HK-2 (cell line): ENCODE measurements around the gene NTF4.
A peak's percentile ranks its signal among the peaks of the same experiment; 100 is the strongest.
"Not testable (repeated sequence)": the region's sequence is repeated elsewhere in the genome, so short reads cannot be mapped to it uniquely, and the experiment has no call there.

ENCODE experiments used
- DNase-seq: peaks from one replicate; pipeline ENCODE4 v3.0.0-alpha.2; 2018; ENCODE audit not compliant: unreplicated experiment

NTF4 gene

GRCh38 chr19:49020931-49021895 is 43.4 kb downstream of the NTF4 start:
- peak; percentile 81 for DNase-seq

GRCh38 chr19:49020342-49020741 is 44.3 kb downstream of the NTF4 start:
- peak; percentile 60 for DNase-seq

- peak; percentile 64 for DNase-seq
Measured at GRCh38 chr19:49019242-49019932, 45.2 kb downstream of the NTF4 start.

- not testable (repeated sequence) for DNase-seq
Measured at GRCh38 chr19:49018388-49019241, 46.0 kb downstream of the NTF4 start.

GRCh38 chr19:49017666-49018351 is 46.8 kb downstream of the NTF4 start:
- no peak for DNase-seq

- DNase-seq: no peak
Measured at GRCh38 chr19:49017041-49017665, 47.5 kb downstream of the NTF4 start, which contains the start of gene LHB. LHB (minus strand) TSS chr19:49017091; CDS start chr19:49017081, 10 bp downstream.

GRCh38 chr19:49016067-49016839 is 48.4 kb downstream of the NTF4 start:
- DNase-seq: no peak

- no peak for DNase-seq
Measured at GRCh38 chr19:49014870-49015255, 49.8 kb downstream of the NTF4 start.

- DNase-seq: no peak
Measured at GRCh38 chr19:49014123-49014869, 50.3 kb downstream of the NTF4 start.

- DNase-seq: no peak
Measured at GRCh38 chr19:49011194-49011593, 53.4 kb downstream of the NTF4 start.
